ENCODE results near the gene AOPEP.

Gene AOPEP

DNA sequence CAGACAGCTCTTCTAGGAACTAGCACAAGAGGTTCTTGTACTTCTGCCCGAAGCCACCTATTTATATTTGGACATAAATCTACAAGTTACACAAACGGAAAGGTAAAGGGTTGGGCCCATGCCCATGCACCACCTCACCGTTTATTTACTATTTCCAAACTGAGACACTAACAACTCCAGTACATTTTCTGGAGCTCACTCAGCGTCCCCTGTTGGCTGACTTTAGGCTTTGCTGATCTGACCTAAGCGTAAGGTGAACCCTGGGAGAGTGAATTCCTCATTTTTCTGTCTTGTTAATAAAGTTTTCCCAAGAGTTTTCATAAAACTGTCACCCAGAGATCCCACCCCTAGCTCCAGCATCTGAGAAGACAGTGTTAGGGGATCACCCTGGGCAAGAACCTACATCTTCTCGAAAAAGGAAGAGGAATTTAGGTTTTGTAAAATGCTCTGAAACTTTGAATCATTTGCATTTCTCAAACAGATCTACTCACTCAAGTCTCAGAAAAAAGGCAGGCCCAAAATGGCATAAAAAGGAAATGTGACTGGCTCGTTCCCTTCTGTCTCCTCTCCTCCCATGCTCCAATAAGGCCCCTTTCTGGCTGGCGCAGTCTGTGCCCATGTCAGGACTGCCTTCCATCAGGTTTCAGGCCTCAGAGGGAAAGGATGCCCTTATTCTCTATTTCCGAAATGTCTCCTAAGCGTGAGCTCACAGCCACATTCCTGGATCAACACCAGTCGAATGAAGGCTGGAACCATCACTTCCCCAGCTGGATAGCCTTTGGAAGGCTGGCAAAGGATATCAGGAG, 389.7 kb downstream of the AOPEP start:
- H3K4me2 ChIP-seq (ENCODE audit: low read depth, low read length) = no peak overlapping the region
- no peaks in the 10 kb centered on the region for H3K9me3 ChIP-seq (replicated peaks; ENCODE audit: insufficient read depth, low read length)
- no peak for DNase-seq
- TF ChIP-seq EZH2phosphoT487 (IDR thresholded peaks at IDR 0.05; ENCODE audit: low read length) = no peak
- TF ChIP-seq EZH2 (optimal IDR thresholded peaks at IDR 0.05; ENCODE audit: low read depth, low read length) = no peak
- TF ChIP-seq, protein P1, sequence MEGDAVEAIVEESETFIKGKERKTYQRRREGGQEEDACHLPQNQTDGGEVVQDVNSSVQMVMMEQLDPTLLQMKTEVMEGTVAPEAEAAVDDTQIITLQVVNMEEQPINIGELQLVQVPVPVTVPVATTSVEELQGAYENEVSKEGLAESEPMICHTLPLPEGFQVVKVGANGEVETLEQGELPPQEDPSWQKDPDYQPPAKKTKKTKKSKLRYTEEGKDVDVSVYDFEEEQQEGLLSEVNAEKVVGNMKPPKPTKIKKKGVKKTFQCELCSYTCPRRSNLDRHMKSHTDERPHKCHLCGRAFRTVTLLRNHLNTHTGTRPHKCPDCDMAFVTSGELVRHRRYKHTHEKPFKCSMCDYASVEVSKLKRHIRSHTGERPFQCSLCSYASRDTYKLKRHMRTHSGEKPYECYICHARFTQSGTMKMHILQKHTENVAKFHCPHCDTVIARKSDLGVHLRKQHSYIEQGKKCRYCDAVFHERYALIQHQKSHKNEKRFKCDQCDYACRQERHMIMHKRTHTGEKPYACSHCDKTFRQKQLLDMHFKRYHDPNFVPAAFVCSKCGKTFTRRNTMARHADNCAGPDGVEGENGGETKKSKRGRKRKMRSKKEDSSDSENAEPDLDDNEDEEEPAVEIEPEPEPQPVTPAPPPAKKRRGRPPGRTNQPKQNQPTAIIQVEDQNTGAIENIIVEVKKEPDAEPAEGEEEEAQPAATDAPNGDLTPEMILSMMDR (IDR thresholded peaks at IDR 0.05; ENCODE audit: low read length) = no peak
- no peaks in the 10 kb centered on the region for H3K27me3 ChIP-seq (replicated peaks; ENCODE audit: insufficient read depth, low read length)
- H3K9ac ChIP-seq (ENCODE audit: low read length) = no peak overlapping the region
- H3K4me3 ChIP-seq (ENCODE audit: low read length) = no peak overlapping the region
- H3K36me3 ChIP-seq (replicated peaks; ENCODE audit: insufficient read depth, low read length) = no peaks in the 10 kb centered on the region
- no peak overlapping the region for H3K27ac ChIP-seq (ENCODE audit: low read length)
- no peaks in the 10 kb centered on the region for H3F3A ChIP-seq (ENCODE audit: insufficient read depth, low read length)
- H2AFZ ChIP-seq (ENCODE audit: low read length) = no peak overlapping the region
- H3K9me2 ChIP-seq (replicated peaks; ENCODE audit: insufficient read depth, low read length) = no peaks in the 10 kb centered on the region
- no peaks in the 10 kb centered on the region for H3K79me2 ChIP-seq (ENCODE audit: low read length)
- H4K20me1 ChIP-seq (ENCODE audit: insufficient read depth, low read length) = no peaks in the 10 kb centered on the region
- H3K4me1 ChIP-seq (ENCODE audit: low read length) = no peaks in the 10 kb centered on the region

DNA sequence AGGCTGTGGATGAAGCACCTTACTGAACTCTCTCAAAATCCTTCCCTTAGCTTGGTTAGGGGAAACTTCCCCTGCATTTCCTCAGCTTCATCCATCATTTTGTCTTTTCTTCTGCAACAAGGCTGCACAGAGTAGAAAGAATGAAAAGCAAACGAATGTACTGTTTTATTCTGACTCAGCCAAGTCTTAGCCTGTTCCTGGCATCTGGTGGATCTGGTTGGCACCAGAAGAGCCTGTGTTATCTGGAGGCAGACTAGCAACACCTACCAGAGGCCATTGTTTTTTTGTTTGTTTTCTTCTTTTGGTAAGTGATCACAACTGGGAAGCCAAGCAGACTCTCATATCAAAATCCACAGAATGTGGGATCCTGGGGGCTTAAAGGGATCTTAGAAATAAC, 390.3 kb downstream of the AOPEP start:
- Histone ChIP-seq H3K9me2 (replicated peaks; ENCODE audit: insufficient read depth, low read length) (no peaks in the 10 kb centered on the region), H3K79me2 (ENCODE audit: low read length) (no peaks in the 10 kb centered on the region), H3K9ac (ENCODE audit: low read length) (no peak overlapping the region), H3K36me3 (replicated peaks; ENCODE audit: insufficient read depth, low read length) (no peaks in the 10 kb centered on the region), H3F3A (ENCODE audit: insufficient read depth, low read length) (no peaks in the 10 kb centered on the region), H2AFZ (ENCODE audit: low read length) (no peak overlapping the region), H4K20me1 (ENCODE audit: insufficient read depth, low read length) (no peaks in the 10 kb centered on the region), H3K27ac (ENCODE audit: low read length) (no peak overlapping the region), H3K4me2 (ENCODE audit: low read depth, low read length) (no peak overlapping the region), H3K4me1 (ENCODE audit: low read length) (no peaks in the 10 kb centered on the region), H3K4me3 (ENCODE audit: low read length) (no peak overlapping the region), H3K27me3 (replicated peaks; ENCODE audit: insufficient read depth, low read length) (no peaks in the 10 kb centered on the region), H3K9me3 (replicated peaks; ENCODE audit: insufficient read depth, low read length) (no peaks in the 10 kb centered on the region)
- TF ChIP-seq EZH2 (optimal IDR thresholded peaks at IDR 0.05; ENCODE audit: low read depth, low read length) (no peak), EZH2phosphoT487 (IDR thresholded peaks at IDR 0.05; ENCODE audit: low read length) (no peak)
- TF ChIP-seq, protein P1 (IDR thresholded peaks at IDR 0.05; ENCODE audit: low read length) = no peak
- DNase-seq = no peak

DNA sequence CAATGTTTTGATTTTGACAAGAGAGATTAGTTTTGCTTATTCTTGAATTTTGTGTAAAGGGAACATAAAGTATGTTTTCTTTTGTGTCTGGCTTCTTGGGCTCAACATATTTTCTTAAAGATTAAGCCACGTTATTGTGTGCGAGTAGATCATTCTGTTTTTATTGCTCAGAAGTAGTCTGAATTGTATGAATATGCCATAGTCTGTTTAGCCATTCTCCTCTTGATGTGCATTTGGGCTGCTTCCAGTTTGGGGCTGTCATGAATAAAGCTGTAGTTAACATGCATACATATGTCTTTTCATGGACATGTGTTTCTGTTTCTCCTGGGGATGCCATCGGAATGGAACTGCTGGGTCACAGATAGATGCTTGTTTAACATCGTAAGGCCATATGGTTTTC, 392.1 kb downstream of the AOPEP start:
- H3K79me2 ChIP-seq (ENCODE audit: low read length) = no peaks in the 10 kb centered on the region
- TF ChIP-seq EZH2phosphoT487 (IDR thresholded peaks at IDR 0.05; ENCODE audit: low read length) (no peak), EZH2 (optimal IDR thresholded peaks at IDR 0.05; ENCODE audit: low read depth, low read length) (no peak)
- TF ChIP-seq, protein P1 (IDR thresholded peaks at IDR 0.05; ENCODE audit: low read length) = no peak
- no peaks in the 10 kb centered on the region for H3K27me3 ChIP-seq (replicated peaks; ENCODE audit: insufficient read depth, low read length)
- no peaks in the 10 kb centered on the region for H3K36me3 ChIP-seq (replicated peaks; ENCODE audit: insufficient read depth, low read length)
- no peaks in the 10 kb centered on the region for H3F3A ChIP-seq (ENCODE audit: insufficient read depth, low read length)
- H3K27ac ChIP-seq (ENCODE audit: low read length) = no peak overlapping the region
- H3K4me1 ChIP-seq (ENCODE audit: low read length) = no peaks in the 10 kb centered on the region
- no peaks in the 10 kb centered on the region for H3K9me2 ChIP-seq (replicated peaks; ENCODE audit: insufficient read depth, low read length)
- H3K4me3 ChIP-seq (ENCODE audit: low read length) = no peak overlapping the region
- no peak overlapping the region for H3K9ac ChIP-seq (ENCODE audit: low read length)
- peaks cover 2% of the 10 kb centered on the region; the same call in 1 of the 2 replicates for H4K20me1 ChIP-seq (ENCODE audit: insufficient read depth, low read length)
- H3K9me3 ChIP-seq (replicated peaks; ENCODE audit: insufficient read depth, low read length) = no peaks in the 10 kb centered on the region
- no peak overlapping the region for H3K4me2 ChIP-seq (ENCODE audit: low read depth, low read length)
- no peak for DNase-seq
- no peak overlapping the region for H2AFZ ChIP-seq (ENCODE audit: low read length)

Data from MM.1S (cell line).